Measurements from ENCODE around the gene ZNF224.

ZNF224 gene

GRCh38 chr19:44149776-44150175 is 55.6 kb downstream of the ZNF224 start:
- H3K27me3 Mint-ChIP-seq (ENCODE audit: low read depth, poor library complexity), result no peaks in the 10 kb centered on the region
- no peak for TF ChIP-seq CTCF (IDR thresholded peaks at IDR 0.05)
- no peak overlapping the region for H3K4me3 Mint-ChIP-seq
- H3K4me1 Mint-ChIP-seq, result no peaks in the 10 kb centered on the region
- H3K36me3 Mint-ChIP-seq (ENCODE audit: low read depth), result peaks cover 84% of the 10 kb centered on the region
- H3K27ac Mint-ChIP-seq, result no peak overlapping the region
- peaks cover 11% of the 10 kb centered on the region for H3K9me3 Mint-ChIP-seq
- DNase-seq, result no peak

- TF ChIP-seq CTCF (IDR thresholded peaks at IDR 0.05), result no peak
- DNase-seq, result no peak
- peaks cover 84% of the 10 kb centered on the region for H3K36me3 Mint-ChIP-seq (ENCODE audit: low read depth)
- H3K4me3 Mint-ChIP-seq, result no peak overlapping the region
- H3K27me3 Mint-ChIP-seq (ENCODE audit: low read depth, poor library complexity), result no peaks in the 10 kb centered on the region
- H3K27ac Mint-ChIP-seq, result no peak overlapping the region
- peaks cover 23% of the 10 kb centered on the region for H3K9me3 Mint-ChIP-seq
- H3K4me1 Mint-ChIP-seq, result no peaks in the 10 kb centered on the region
These were observed 57.3 kb downstream of the ZNF224 start for GRCh38 chr19:44151491-44151890.

GRCh38 chr19:44156475-44156874 is 62.3 kb downstream of the ZNF224 start:
- no peak overlapping the region for H3K4me3 Mint-ChIP-seq
- DNase-seq, result no peak
- no peak overlapping the region for H3K27ac Mint-ChIP-seq
- H3K9me3 Mint-ChIP-seq, result peaks cover 69% of the 10 kb centered on the region
- no peaks in the 10 kb centered on the region for H3K4me1 Mint-ChIP-seq
- peaks cover 5% of the 10 kb centered on the region for H3K27me3 Mint-ChIP-seq (ENCODE audit: low read depth, poor library complexity)
- peaks cover 83% of the 10 kb centered on the region for H3K36me3 Mint-ChIP-seq (ENCODE audit: low read depth)
- TF ChIP-seq CTCF (IDR thresholded peaks at IDR 0.05), result no peak

Measured in nephron progenitor cell (in vitro differentiated cells).